GM19372 (cell line): ENCODE data around the gene EIF2B2.
"Not testable (repeated sequence)": the region's sequence is repeated elsewhere in the genome, so short reads cannot be mapped to it uniquely, and the experiment has no call there.

ENCODE experiments used
- ATAC-seq: cut with Tn5 transposase; IDR thresholded peaks from one replicate; pipeline ENCODE4 v1.9.1; 2021; ENCODE audit warnings: mild to moderate bottlenecking, low read depth, moderate library complexity; ENCODE audit not compliant: unreplicated experiment

The EIF2B2 gene

DNA sequence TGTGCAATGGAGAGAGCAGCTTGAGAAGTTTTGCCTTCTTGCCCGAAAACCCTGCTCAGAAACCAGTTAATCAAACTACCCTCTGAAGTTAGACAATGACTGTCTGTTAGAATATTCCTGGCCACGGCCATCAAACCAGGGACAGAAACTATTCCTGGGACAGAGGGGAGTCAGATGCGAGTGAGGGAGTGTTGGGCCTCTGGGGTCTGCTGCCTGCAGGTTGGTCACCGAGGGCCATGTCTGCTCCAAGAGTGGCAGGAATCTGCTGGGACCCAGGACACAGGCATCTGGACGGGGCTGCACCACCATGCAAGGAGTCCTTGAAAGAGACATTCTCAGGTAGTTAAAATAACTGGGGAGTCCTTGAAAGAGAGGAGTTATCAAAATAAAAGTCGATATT, 16.9 kb upstream of the EIF2B2 start:
- ATAC-seq, result no peak

- no peak for ATAC-seq
These were observed 14.6 kb upstream of the EIF2B2 start for GRCh38 chr14:74988131-74988530.

- ATAC-seq, result no peak
These were observed 13.7 kb upstream of the EIF2B2 start for GRCh38 chr14:74988993-74989392.

- ATAC-seq, result not testable (repeated sequence)
These were observed 8.5 kb upstream of the EIF2B2 start for GRCh38 chr14:74994182-74994581.

GRCh38 chr14:74995781-74996180, 6.9 kb upstream of the EIF2B2 start:
- ATAC-seq, result not testable (repeated sequence)

DNA sequence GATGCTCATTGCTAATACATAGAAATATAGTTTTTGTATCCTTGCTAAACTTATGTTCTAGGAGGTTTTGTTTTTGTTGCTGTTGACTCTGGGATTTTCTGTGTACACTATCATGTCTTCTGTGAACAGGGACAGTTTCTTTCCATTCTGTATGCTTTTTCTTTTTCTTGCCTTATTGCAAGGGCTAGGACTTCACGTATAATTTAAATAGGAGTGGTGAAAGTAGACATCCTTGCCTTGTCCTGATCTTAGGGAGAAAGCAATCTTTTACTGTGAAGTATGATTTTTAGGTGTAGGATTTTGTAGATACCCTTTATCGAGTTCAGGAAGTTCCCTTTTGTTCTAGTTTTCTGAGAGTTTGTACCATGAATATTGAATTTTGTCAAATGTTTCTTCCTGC, 1.5 kb upstream of the EIF2B2 start:
- ATAC-seq, result no peak

- ATAC-seq, result no peak
These were observed 822 bp upstream of the EIF2B2 start for GRCh38 chr14:75001899-75002298.

- ATAC-seq, result no peak
These were observed 718 bp downstream of the EIF2B2 start for GRCh38 chr14:75003250-75004027.

DNA sequence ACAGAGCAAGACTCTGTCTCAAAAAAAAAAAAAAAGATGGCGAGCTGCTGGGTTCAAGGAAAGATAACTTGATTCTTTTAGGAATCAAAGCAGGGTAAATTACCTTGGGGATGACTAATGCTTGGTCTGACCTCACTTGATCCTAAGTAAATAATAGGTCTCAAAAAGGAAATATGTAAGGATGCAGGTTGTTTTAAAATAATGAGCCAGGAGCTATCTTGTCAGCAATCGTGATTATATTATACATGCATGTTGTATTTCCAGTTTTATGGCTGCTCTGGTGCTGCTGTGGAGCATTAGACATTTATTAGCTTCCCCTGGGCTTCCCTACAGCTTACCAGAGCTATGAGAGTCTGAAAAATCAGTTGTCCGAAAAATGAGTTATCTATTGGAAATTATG, 2.6 kb downstream of the EIF2B2 start:
- no peak for ATAC-seq

GRCh38 chr14:75009176-75009575, 6.5 kb downstream of the EIF2B2 start:
- ATAC-seq, result no peak

DNA sequence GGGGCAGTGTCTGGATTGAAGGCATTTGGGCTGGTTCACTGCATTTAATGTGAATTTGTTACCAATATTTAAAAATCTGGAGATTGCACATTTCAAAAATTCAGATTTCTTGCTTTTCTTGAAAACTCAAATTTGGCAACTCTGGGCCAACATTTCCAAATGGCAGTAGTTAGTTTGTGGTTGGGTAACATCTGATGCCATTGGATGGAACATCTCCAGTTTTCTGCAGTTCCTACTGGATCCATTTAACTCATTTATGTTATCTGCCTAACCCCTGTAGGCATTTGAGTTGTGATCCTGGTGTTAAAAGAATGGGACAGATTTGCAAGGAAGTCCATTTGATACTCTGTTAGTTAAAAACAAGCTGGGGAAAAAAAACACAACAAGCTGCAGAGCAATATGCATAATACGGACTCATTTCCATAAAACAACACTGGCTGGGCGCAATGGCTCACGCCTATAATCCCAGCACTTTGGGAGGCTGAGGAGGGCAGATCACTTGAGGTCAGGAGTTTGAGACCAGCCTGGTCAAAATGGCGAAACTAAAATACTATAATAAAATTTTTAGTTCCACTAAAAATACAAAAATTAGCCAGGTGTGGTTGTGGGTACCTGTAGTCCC, 7.9 kb downstream of the EIF2B2 start:
- no peak for ATAC-seq

- no peak for ATAC-seq
These were observed 8.8 kb downstream of the EIF2B2 start for GRCh38 chr14:75011356-75011994.

GRCh38 chr14:75013290-75013689, 10.6 kb downstream of the EIF2B2 start:
- no peak for ATAC-seq

DNA sequence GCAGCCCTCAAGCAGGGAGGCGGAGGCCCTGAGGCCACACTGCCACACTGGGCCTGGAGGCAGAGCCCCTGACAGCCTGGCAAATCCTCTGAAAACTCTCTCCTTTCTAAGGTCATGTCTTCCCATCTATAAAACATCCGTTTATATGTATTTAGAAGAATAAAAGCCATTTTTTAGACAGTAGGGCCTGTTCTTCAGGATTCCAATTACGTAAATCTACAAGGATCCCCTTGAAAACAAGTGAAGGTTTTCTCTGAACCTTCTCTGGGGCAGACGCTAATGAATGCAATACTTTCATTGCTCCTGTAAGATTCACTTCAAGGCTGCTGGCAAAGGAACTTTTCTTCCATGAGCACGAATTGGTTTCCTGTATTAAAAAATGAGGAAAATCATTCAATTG, 12.8 kb downstream of the EIF2B2 start:
- no peak for ATAC-seq

- ATAC-seq, result no peak
These were observed 14.1 kb downstream of the EIF2B2 start for GRCh38 chr14:75016815-75017214.

DNA sequence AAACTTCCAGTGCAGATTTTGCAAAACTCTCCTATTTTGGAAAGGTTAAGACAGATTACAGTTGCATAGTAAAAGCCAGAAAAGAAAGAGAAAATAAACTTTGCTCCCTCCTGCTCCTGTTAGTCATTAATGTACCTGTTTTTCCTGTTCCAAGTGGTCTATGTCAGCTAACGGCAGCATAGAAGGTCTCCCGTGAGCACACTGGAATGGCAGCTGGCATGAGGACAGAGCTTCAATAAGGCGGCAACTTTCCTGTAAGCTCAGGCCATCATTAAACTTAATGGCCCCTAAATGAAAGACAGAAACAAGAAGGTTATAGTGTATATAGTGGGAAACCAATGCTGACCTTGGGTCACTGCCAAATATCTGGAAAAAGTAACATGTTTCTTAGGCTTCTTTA, 16.0 kb downstream of the EIF2B2 start:
- ATAC-seq, result no peak

DNA sequence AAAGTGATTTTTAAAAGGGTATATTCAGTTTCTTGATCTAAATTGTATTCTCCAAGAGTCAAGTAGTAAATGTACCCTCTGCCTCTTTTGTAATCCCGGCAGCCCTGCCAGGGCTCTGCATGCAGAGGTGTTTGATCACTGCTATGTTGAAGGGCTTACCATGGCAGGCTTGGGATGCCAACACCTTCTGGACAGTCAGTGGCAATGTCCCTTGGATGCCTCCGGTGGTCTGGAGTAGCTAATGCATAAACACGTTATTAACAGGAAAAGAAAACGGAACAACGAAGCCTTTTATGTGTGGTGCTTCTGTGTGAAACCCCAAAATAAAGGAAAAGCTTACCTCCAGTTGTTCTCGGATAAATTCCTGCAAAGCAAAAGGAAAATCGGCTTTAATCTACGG, 19.9 kb downstream of the EIF2B2 start:
- no peak for ATAC-seq

- ATAC-seq, result no peak
These were observed 20.4 kb downstream of the EIF2B2 start for GRCh38 chr14:75023108-75023507.

- ATAC-seq, result no peak
These were observed 22.4 kb downstream of the EIF2B2 start for GRCh38 chr14:75025082-75025481.

- ATAC-seq, result no peak
These were observed 23.2 kb downstream of the EIF2B2 start for GRCh38 chr14:75025876-75026275.

GRCh38 chr14:75030147-75030546, 27.4 kb downstream of the EIF2B2 start:
- no peak for ATAC-seq

- ATAC-seq, result no peak
These were observed 30.2 kb downstream of the EIF2B2 start for GRCh38 chr14:75032939-75033338.
